CD4-positive, alpha-beta T cell treated with Interferon alpha-2 for 1 hour (primary cell): ENCODE data around the gene PRKCD.

Source experiments
- DNase-seq, 2 donors: peaks; one replicate each; pipeline ENCODE4 v3.0.0-alpha.2; 2020 to 2022

The PRKCD gene

GRCh38 chr3:53157974-53158580 is 2.9 kb upstream of the PRKCD start:
- no peak for DNase-seq

GRCh38 chr3:53158765-53159155 is 2.2 kb upstream of the PRKCD start:
- DNase-seq, result no peak

GRCh38 chr3:53159156-53160060 is 1.6 kb upstream of the PRKCD start:
- no peak for DNase-seq

- DNase-seq, result no peak
Observed at GRCh38 chr3:53160061-53160659, 849 bp upstream of the PRKCD start.

- no peak for DNase-seq
Observed at GRCh38 chr3:53161450-53161819, 426 bp downstream of the PRKCD start.

- peak; percentile 53 to 64 for DNase-seq
Observed at GRCh38 chr3:53161820-53162671, 1.0 kb downstream of the PRKCD start.

GRCh38 chr3:53162672-53163443 is 1.8 kb downstream of the PRKCD start:
- DNase-seq, result peak; percentile 66 to 75

GRCh38 chr3:53163444-53164387 is 2.7 kb downstream of the PRKCD start:
- DNase-seq, result no peak

GRCh38 chr3:53164911-53165310 is 3.9 kb downstream of the PRKCD start:
- no peak for DNase-seq

GRCh38 chr3:53166206-53166605 is 5.2 kb downstream of the PRKCD start:
- no peak for DNase-seq

- DNase-seq, result peak in 1 of 2 donors; percentile 41
Observed at GRCh38 chr3:53166781-53167291, 5.8 kb downstream of the PRKCD start.

- DNase-seq, result no peak
Observed at GRCh38 chr3:53167418-53168174, 6.6 kb downstream of the PRKCD start.

GRCh38 chr3:53168175-53168923 is 7.3 kb downstream of the PRKCD start:
- no peak for DNase-seq

GRCh38 chr3:53169045-53169831 is 8.2 kb downstream of the PRKCD start:
- no peak for DNase-seq

GRCh38 chr3:53169832-53170324 is 8.9 kb downstream of the PRKCD start:
- no peak for DNase-seq

- peak; percentile 32 to 50 for DNase-seq
Observed at GRCh38 chr3:53170325-53171063, 9.5 kb downstream of the PRKCD start.

- no peak for DNase-seq
Observed at GRCh38 chr3:53171064-53171418, 10.0 kb downstream of the PRKCD start.
